Brain pericyte (primary cell): Measurements from ENCODE around the gene CEP164.

Source experiments
- DNase-seq: peaks from one replicate; pipeline ENCODE4 v3.0.0-alpha.2; 2012; ENCODE audit warnings: low read depth, low spot score

CEP164 gene

DNA sequence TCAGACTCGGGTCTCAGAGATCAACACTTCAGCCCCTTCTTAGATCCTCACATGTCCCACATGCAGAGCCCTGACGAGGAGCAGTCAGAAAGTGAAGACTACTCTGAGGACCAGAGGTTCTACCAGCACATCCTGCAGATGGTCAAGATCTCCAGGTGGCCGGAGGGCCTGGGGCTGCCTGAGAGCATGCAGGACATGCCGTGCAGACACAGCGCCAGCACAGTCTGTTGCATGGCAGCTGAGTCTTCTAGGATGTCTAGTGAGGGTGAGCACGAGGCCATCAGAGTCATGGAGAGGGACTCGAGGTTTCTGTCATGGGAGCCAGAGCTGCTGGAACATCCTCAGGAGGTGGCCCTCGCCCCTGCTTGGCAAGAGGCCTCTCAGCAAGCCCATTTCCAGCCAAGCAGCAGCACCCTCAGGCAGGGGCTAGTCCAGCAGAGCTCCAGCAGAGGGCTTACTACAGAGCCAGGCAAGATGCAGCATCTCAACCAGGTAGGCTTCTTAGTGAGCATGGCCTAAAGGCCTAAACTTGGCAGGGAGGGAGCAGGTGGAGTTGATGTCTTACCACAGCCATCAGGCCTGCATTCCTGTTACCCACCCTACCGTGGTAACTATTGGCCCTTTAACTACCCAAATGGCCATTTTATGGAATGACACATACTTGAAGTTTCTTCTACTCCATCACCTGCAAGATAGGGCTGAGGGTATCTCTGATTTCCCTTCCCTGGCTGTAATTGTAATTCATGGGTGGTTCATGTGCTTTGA lies 28.7 kb downstream of the CEP164 start:
- DNase-seq: no peak

DNA sequence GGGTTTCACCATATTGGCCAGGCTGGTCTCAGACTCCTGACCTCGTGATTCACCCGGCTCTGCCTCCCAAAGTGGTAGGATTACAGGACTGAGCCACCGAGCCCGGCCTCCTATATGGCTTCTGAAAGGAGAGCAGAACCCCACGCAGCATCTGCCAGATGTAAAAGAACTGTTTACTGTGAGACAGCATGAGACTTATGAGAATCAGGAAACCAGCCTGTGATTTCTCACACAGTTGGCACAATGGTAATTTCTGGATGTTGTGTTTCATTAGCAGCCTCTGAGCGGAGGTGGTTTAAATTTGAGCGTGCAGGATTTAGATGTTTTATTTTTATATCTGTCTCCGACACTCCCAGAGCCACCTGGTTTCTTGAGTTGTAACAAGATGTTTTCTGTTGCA lies 33.8 kb downstream of the CEP164 start:
- DNase-seq: no peak

DNA sequence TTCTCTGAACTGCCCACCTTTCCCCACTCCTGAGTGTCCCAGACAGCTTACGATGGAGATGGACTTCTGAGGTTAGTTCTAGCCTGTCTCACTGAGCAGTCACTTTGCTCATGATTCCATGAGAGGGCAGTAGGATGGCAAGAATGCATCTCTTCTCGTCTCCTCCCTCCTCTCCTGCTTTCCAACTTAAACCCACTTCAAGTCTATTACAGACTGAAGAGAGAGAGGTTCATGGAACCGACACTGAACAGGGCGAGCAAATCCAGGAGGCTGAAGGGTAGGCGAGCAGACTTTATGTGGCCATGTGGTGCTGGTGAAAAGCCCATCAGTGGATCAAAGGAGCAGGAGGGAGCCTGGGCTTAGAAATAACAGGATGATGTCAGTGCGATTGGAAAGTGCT lies 38.6 kb downstream of the CEP164 start:
- no peak for DNase-seq

DNA sequence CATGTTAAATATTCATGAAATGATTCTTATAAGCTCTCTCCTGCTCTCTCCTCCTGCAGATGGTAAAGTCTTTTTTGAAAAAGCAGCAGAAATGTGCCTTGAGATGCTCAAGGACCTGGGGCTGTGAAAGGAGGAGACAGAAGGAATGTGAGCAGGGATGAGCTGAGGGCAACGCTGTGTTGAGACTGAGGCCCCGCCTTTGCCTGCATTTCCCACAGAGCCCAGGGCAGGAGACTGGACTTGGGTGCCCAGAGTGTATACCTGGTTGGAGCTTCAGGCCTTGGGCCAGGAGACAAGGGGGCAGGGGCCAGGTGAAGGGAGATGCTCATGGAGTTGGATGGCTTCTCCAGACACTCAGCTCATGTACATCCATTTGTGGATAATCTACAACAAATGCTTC lies 39.2 kb downstream of the CEP164 start:
- DNase-seq: no peak

DNA sequence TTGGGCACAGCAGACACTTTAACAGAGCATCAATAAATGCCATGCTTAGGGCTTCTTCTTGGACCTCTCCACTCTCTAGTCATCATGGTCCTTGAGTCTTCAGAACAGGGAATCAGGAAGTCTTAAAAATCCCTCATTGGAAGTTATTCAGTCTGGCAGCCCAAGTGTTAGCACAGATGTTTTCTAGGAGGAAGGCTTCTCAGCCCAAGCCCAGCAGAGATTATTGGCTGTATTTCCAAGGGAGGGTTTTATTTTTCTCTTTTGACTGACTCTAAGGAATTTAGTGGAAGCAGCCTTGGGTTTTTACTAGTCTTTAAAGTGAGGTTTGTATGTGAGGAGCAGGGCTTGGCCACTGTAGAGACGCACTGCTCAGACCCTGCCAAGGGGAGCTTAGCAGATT lies 41.9 kb downstream of the CEP164 start:
- DNase-seq: no peak

DNA sequence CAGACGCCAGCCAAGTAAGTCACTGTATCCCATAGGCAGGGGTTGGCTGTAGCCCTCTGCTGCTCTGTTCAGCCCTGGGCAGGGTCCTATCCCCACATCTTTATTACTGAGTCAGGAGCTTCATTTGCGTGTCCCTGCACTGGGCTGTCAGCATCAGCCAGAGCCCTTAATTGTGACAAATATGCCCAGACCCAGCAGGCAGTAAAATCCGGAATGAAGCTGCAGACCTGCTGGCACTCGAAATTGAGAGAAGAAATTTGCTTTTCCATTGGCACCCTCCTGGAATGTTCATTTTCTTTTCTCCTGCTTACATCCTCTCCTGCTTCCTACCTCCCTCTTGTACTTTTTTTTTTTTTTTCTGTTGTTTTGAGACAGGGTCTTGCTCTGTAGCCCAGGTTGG lies 43.8 kb downstream of the CEP164 start:
- DNase-seq: no peak

DNA sequence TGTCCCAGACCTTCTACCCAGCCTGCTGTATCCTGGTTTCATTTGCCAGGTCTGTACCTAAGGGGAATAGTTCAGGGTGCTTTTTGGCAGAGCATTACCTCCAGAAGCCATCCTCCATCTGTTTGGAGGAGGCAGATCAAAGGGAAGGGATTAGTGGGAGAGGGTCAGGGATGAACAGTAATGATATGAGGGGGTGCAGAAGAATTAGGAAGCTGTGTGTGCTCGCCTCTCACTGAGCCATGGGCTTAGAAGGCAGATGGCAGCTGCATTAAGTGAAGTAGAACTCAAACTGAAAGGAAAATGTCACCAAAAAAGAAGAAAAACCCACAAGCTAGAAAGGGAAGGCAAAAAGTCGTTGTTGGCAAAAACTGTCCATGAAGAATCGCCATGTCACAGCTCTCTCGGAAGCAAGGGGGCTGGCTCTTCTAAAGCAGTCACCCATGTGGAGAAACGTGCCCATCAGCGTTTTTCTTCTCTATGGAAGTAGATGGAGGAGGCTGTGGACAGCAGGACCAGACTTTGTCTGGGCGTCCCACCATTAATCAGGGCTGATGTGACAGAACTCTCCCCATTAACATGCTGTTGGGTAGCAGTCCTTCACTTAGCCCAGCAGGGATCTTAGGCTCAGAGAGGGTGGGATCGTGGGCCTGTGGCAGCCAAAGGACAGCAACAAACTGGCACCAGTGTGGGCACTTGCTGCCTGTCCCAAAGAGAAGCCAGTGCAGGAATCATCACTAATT lies 46.8 kb downstream of the CEP164 start:
- no peak for DNase-seq

DNA sequence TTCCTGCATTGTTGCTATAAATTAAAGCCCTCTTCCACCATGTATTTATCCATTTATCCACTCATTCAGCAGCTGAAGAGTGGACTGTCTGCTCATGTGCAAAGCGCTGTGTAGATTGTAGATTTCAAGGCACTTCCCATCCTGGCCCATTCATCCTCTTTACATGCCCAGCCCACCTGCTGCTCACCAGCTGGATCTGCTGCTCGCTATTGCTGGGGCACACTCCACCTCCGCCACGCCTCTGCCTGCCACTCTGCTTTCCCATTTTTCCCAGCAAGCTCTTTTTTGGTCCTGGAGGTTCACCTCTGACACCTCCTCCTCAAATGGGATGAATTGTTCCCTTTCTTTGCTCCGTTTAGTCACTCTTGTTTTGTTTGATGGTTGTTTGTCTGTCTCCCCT lies 48.3 kb downstream of the CEP164 start:
- no peak for DNase-seq

DNA sequence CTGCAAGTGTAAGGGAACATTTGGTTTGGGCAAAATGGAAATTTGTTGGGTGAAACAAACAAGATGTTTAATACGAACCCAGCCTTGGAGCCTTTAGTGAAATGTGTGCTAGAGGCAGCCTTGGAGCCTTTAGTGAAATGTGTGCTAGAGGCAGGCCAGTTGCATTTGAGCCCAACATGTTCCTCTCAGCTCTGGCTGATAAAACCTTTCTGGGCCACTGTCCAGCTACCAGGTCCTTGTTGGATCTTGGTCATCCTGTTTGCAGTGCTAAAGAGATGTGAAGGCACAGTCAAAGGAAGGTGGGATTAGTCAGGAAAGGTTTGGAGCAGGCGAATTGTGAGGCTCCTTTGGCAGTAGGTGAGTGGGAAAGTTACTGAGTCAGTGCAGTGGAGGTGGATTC lies 48.9 kb downstream of the CEP164 start:
- no peak for DNase-seq

DNA sequence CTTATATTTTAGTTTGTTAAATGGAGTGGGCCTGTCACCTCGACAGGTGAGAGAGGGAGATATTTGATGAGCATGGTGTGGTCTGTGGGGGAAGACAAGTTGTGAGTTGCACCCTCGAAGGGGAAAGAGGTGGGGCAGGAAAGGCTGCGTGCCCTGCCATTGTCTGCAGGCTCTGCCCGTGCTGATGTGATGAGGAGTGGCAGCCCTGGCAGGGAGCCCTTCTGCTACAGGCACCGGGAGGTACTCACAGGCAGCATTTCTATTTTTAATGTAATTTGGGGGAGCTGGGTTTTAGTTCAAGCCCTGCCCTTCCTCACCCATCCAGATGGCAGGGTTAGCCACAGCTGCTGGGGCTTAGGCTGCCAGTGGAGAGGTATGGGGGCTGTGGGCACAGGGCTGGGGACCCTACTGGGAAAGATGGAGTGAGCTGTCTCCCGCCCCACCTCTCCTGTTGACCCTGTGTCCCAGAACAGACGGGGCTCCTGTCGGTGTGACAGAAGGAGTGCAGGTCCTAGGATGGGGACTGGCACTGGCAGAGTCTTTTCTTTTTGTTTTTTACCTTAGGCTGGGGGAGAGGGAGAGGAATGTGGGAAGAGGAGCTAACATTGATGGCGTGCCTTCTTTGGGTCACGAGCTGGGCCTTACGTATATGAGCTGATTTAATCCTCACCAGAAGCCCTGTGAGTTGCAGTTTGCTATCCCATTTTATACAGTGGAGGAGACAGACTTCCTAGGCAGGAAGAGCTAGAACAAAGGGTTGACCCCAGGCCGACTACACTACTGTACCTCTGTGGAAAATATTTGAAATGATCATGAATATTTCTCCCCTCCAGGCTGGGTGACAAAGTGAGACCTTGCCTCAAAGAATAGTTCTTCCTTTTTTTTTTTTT lies 51.6 kb downstream of the CEP164 start:
- DNase-seq: no peak

DNA sequence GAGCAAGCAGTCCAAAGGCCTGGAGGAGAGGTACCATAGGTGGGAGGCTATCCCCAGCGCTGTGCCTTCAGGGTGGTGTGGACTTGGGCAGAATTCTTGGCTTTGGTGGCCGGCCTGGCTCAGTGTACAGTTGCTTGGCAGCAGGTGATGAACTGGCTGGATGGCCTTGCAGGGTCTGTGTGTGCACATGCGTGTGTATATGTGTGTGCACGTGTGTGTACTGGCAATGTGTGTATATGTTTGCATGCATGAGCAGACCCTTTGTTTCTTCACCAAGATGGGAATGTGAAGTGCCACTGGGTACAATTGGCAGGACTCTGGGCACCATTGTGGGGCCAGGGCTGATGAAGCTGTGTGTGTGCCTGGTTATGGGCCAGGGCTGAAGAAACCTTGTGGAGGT lies 53.0 kb downstream of the CEP164 start:
- DNase-seq: no peak

DNA sequence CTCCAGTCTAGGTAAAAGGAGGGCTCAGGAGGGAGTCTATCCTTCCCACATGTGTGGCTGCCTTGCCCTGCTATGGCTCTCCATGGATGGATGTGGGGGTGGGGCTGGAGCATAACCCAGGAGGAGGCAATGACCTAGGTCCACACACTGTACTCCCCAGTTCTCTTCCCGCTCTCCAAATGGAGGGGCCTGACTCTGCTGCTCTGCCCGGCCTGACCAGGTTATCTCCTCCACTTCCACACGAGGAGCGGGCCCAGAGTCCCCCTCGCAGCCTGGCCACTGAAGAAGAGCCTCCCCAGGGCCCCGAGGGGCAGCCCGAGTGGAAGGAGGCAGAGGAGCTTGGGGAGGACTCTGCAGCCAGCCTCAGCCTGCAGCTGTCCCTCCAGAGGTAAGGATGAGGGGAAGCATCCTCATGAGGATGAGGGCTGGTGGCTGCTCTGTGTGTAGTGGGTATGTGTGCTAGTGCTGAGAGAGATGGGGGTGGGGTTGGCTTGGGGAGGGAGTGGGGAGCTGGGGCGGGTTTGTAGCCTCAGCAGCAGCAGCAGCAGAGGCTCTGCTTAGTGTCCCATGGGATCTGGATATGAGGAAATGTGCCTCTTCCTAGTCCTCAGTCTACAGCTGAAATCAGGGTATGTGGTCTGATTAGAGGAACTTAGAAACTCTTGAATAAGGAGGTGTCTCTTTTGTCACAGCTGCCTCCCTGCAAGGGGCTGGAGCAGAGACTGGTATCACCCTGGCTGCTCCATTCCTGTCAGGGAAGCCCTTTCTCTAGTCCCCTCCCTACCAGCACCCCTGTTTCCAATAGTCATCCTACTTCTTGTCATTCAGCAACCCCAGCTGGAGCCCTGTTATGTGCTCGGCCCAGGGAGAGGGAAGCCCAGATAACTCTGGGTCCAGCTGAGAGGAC lies 54.1 kb downstream of the CEP164 start:
- DNase-seq: no peak

DNA sequence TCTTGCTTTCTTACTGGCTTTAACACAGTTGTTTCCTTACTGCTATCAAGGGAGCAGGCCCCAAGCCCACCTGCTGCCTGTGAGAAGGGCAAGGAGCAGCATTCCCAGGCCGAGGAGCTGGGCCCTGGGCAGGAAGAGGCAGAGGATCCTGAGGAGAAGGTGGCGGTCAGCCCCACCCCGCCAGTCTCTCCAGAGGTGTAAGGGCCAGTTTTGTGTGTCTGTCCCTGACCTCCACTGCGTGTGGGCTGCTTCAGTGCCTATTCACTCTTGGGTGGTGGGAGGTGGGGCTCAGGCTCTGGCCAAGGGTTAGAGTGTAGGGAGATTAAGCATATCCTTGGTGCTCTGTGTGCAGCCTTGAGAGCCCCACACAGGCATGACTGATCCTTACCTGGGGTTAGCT lies 55.1 kb downstream of the CEP164 start:
- DNase-seq: no peak

DNA sequence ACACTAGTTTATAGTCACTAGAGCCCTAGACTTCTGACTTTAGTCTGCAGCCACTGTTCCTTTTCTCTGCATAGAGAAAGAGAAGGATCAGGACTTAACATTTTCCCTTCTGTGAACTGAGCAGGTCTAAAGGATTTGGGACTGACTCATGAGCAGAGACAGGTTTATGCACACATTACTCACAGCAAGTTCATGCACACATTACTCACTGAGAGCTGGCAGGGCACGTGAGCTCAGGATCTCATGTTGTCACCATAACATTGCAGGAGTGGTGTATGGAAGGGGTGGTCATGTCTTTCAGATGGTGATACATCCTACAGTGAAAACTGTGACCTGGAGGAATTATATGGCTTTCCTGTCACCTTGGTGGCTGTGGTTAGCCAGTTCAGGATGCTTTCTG lies 56.4 kb downstream of the CEP164 start:
- DNase-seq: no peak

DNA sequence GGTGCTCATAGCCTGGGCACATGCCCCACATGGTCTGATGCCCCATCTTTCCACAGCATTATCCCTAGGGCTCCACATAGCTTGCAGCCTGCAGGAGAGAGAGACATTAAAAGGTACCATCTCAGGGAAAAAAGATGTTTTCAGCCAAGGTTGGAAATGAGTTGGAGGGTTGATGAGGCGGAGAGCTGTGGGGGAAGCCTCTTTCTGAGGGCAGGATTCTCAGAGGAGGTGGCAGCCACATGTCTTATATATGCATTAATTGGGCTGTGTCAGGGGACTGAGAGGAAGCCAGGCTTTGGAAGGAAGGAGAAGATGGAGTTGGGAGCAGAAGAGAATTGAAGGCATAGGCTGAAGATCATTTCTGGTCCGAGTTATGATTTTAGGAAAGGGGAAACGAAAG lies 57.8 kb downstream of the CEP164 start:
- DNase-seq: no peak

DNA sequence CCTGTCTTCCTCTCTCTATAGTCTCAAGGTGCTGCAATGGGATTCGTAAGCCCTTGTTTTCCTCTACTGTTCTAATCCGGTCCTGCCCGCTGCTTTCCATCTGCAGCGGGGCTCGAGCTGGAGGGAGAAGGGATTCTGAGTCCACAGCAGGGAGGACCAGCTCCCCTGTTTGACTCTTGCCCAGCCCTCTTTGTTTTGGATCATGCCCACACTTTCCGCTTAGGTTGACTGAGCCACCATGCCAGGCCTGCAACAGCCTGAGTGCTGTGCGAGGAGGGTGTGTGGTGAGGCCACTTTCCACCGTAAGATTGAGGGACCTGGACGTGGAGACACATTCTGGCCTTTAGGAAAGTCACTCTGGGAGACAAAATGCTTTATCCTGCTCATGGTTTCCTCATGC lies 58.3 kb downstream of the CEP164 start:
- no peak for DNase-seq

DNA sequence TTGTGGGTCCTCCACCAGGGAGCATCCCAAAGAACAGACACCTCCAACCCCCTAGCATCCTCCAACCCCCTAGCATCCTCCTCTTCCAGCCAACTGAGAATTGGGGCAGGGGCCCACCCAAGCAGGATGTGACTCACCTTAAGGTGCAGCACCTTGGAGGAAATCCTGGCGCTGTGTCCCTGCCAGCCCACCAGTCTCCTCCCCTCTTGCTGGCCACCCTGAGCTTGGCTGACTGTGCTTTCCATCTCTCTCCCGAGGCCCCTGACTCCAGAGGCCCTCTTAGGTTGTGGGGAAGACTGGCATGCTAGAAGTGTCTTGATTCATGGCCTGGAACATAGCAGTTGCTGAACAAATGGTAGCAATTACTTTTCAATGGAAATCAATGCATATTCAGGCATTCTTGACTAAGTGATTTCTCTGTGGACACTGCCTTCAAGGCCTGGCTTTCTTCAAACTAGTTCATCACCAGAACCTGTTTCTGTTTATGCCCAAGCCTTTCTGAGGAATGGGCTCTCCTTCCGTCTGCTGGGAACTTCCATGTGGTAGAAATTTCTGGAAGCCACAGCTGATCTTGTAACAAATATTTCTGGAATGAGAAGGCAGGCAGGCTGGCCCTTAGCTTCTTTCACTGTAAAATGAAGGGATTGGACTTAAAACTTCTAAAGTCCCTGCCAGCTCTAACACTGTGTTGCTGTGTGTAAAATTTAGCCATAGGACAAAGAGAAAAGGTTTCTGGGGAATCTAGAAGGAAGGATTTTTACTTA lies 60.5 kb downstream of the CEP164 start:
- no peak for DNase-seq

DNA sequence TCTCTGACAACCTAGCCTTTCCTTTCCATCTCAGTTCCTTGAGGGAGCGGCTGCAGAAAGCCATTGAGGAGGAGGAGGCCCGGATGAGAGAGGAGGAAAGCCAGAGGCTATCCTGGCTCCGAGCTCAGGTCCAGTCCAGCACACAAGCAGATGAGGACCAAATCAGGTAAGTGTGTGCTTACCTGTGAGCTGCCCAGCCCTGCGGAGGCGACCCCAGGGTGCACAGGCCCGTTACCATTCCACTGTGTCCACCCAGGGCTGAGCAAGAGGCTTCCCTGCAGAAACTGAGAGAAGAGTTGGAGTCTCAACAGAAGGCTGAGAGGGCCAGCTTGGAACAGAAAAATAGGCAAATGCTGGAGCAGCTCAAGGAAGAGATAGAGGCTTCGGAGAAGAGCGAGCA lies 63.1 kb downstream of the CEP164 start:
- no peak for DNase-seq

DNA sequence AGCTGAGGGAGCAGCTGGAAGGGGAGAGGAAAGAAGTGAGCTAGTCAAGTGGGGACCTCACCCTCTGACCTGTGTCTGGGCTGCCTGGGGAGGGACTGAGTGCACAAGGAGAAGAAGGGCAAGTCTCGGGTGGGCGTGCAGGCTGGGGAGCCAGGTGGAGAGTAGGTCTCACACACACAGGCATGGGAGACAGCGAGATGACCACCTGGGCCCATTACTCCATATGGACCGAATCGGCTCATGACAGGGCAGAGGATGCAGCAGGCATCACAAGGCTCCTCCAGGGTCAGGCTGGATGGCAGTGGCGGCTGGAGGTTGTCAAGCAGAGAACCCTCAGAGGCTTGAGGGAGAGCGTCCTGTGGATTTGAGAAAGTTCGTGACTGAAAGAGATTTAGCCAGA lies 63.5 kb downstream of the CEP164 start:
- DNase-seq: no peak

DNA sequence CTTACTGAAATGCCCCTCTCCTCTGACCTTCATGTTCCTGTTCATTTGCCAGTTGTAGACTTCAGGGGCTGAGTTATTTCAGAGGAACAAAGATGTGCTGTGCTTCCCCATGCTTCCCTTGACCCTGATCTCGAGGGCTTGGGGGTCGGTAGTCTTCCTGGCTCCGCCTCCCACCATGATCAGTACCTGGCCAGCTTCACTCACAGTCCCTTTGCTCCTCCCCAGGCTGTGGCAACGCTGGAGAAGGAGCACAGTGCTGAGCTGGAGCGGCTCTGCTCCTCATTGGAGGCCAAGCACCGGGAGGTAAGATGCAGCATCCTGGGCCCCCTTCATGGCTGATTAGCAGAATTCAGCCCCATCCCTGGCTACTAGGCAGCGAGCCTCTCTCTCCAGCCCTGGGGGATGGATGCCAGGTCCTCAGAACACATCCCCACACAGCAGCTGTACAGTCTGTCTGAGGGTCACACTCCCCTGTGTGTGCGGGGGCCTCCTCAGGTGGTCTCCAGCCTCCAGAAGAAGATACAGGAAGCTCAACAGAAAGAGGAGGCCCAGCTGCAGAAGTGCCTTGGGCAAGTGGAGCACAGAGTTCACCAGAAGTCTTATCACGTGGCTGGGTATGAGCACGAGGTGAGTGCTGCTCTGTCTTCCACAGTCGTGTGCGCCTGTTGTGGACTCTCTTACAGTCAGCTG lies 64.5 kb downstream of the CEP164 start:
- no peak for DNase-seq
